B cell (primary cell): ENCODE data around the gene NECTIN1. TPM values are rescaled to one million over a fixed set of nuclear protein-coding genes. Genes with fewer than 3 reads are reported as not detected.

Experiments
- ATAC-seq: fragments of 200-7000 bp; cut with Tn5 transposase; one replicate; pipeline ENCODE4 v1.10.0; 2021; ENCODE audit warnings: low read depth, mild to moderate bottlenecking, moderate number of reproducible peaks, moderate library complexity
- CTCF ChIA-PET: fragments of 350-600 bp; sonication (Branson Sonifier 250); formaldehyde crosslinking; loops from one replicate; lab custom pipeline; 2021; ENCODE audit warnings: antibody characterized with exemption, inconsistent platforms; lab: Charles Lee
- POLR2A ChIA-PET: fragments of 350-600 bp; sonication (Branson Sonifier 250); formaldehyde crosslinking; loops from one replicate; lab custom pipeline; 2021; ENCODE audit warnings: antibody characterized with exemption; lab: Charles Lee
- DNase-seq: peaks from one replicate; pipeline ENCODE4 v3.0.0; 2013
- H2AFZ ChIP-seq: 2 replicates; pipeline ENCODE4 v1.6.1; 2012; ENCODE audit warnings: mild to moderate bottlenecking, low read depth, low read length; ENCODE audit not compliant: insufficient read depth, poor library complexity, severe bottlenecking
- H3K27ac ChIP-seq, 2 donors: 1 replicate in 1 of 2; 2 replicates in 1 of 2; pipeline ENCODE4 v1.5.1; 2012 to 2013; ENCODE audit warnings: low read length in 2 of 2, mild to moderate bottlenecking in 2 of 2, moderate library complexity in 1 of 2
- H3K27me3 ChIP-seq, 4 experiments: fragments of 200-600 bp in 1 of 4; sonication (generic) in 1 of 4; replicated peaks in 1 of 4; 1 replicate in 2 of 4; 2 replicates in 2 of 4; pipeline versions ENCODE4 v1.6.1 to v1.7.0; 2013 to 2016; ENCODE audit warnings: low read length in 3 of 4, mild to moderate bottlenecking in 2 of 4, mixed read lengths in 1 of 4, moderate library complexity in 1 of 4; ENCODE audit not compliant: insufficient read depth in 4 of 4, control insufficient read depth in 3 of 4; ENCODE audit errors: control extremely low read depth in 1 of 4
- H3K36me3 ChIP-seq, 2 experiments: replicated peaks in 1 of 2; 1 replicate in 1 of 2; 2 replicates in 1 of 2; pipeline versions ENCODE4 v1.6.1 to v1.7.1; 2013; ENCODE audit warnings: low read length in 1 of 2; ENCODE audit not compliant: insufficient read depth in 2 of 2, control insufficient read depth in 1 of 2; ENCODE audit errors: control extremely low read depth in 1 of 2, extremely low read depth in 1 of 2
- H3K4me1 ChIP-seq, 2 donors: fragments of 200-600 bp in 1 of 2; sonication (generic) in 1 of 2; 1 replicate in 1 of 2; 2 replicates in 1 of 2; pipeline versions ENCODE4 v1.5.1 to v1.6.1; 2013 to 2017; ENCODE audit warnings: low read length in 2 of 2; ENCODE audit not compliant: control insufficient read depth in 2 of 2, insufficient read depth in 2 of 2
- H3K4me2 ChIP-seq: replicated peaks from 2 replicates; pipeline ENCODE3; 2012; ENCODE audit warnings: mild to moderate bottlenecking, low read depth, low read length; ENCODE audit not compliant: poor library complexity, severe bottlenecking
- H3K4me3 ChIP-seq, 5 experiments: fragments of 200-600 bp in 1 of 5; sonication (generic) in 1 of 5; 1 replicate in 3 of 5; 2 replicates in 2 of 5; pipeline versions ENCODE4 v1.5.1 to v1.7.0; 2011 to 2016; ENCODE audit warnings: low read length in 4 of 5, mild to moderate bottlenecking in 4 of 5, low read depth in 2 of 5, control low read depth in 1 of 5, moderate library complexity in 1 of 5; ENCODE audit not compliant: insufficient read depth in 1 of 5; ENCODE audit errors: control extremely low read depth in 1 of 5, extremely low read depth in 1 of 5
- H3K79me2 ChIP-seq: fragments of 200-600 bp; sonication (generic); one replicate; pipeline ENCODE4 v1.6.0; 2016; ENCODE audit warnings: low read length; ENCODE audit not compliant: control insufficient read depth, insufficient read depth
- H3K9ac ChIP-seq: fragments of 200-600 bp; sonication (generic); 2 replicates; pipeline ENCODE4 v1.6.1; 2017; ENCODE audit warnings: mild to moderate bottlenecking, low read length, moderate library complexity
- H3K9me3 ChIP-seq, 3 donors: one replicate each; pipeline versions ENCODE4 v1.6.1 to v1.7.1; 2013; ENCODE audit warnings: low read length in 2 of 3; ENCODE audit not compliant: control insufficient read depth in 2 of 3, insufficient read depth in 1 of 3; ENCODE audit errors: control extremely low read depth in 1 of 3
- H4K20me1 ChIP-seq: 2 replicates; pipeline ENCODE4 v1.6.0; 2012; ENCODE audit warnings: mild to moderate bottlenecking, low read length; ENCODE audit not compliant: insufficient read depth, control insufficient read depth, poor library complexity, severe bottlenecking
- H3K27ac Mint-ChIP-seq: one replicate; pipeline ENCODE4 v1.8.0; 2021; ENCODE audit warnings: mixed read lengths
- H3K27me3 Mint-ChIP-seq: one replicate; pipeline ENCODE4 v1.8.0; 2021; ENCODE audit warnings: mixed read lengths
- H3K4me1 Mint-ChIP-seq: one replicate; pipeline ENCODE4 v1.8.0; 2021; ENCODE audit warnings: mixed read lengths
- H3K4me3 Mint-ChIP-seq: one replicate; pipeline ENCODE4 v1.8.0; 2021; ENCODE audit warnings: mixed read lengths
- H3K9me3 Mint-ChIP-seq: one replicate; pipeline ENCODE4 v1.8.0; 2022; ENCODE audit warnings: mixed read lengths; ENCODE audit not compliant: insufficient read depth
- CTCF ChIP-seq: fragments of 200-600 bp; IDR thresholded peaks from one replicate; pipeline ENCODE4 v1.8.0; 2022; ENCODE audit warnings: antibody characterized with exemption, mild to moderate bottlenecking
- EZH2 ChIP-seq: IDR thresholded peaks from 2 replicates; pipeline ENCODE4 v1.6.1; 2012; ENCODE audit warnings: borderline replicate concordance, low read depth, mild to moderate bottlenecking, moderate library complexity, low read length; ENCODE audit not compliant: insufficient read depth, poor library complexity, severe bottlenecking
- WGBS: methylation state at CpG from one replicate; pipeline ENCODE4 v1.1.5; 2013; ENCODE audit warnings: missing lambda C conversion rate; ENCODE audit not compliant: insufficient coverage; 5-methylcytosine and 5-hydroxymethylcytosine counted together
- intact Hi-C: fragments of 100-400 bp; cut with micrococcal nuclease; formaldehyde crosslinking; loops from one replicate; pipeline ENCODE4 v1.10.0; 2022
- polyA plus RNA-seq: library from polyadenylated mRNA; depleted of rRNA; stranded (reverse); fragments of >200 nt; gene quantifications from 2 replicates; pipeline ENCODE4 v1.2.3, GENCODE V29; 2012
- total RNA-seq, 2 donors: library from RNA; stranded (reverse); fragments of 120-200 nt in 1 of 2; gene quantifications; 1 replicate in 1 of 2; 2 replicates in 1 of 2; pipeline versions ENCODE4 v1.2.3 to v1.2.4, GENCODE V29; 2013 to 2022

The NECTIN1 gene
- total and polyA plus RNA-seq, 2 donors (not counting 1 experiment from before 2014, with no cell fraction given) = 2.1 to 3.9 TPM

DNA sequence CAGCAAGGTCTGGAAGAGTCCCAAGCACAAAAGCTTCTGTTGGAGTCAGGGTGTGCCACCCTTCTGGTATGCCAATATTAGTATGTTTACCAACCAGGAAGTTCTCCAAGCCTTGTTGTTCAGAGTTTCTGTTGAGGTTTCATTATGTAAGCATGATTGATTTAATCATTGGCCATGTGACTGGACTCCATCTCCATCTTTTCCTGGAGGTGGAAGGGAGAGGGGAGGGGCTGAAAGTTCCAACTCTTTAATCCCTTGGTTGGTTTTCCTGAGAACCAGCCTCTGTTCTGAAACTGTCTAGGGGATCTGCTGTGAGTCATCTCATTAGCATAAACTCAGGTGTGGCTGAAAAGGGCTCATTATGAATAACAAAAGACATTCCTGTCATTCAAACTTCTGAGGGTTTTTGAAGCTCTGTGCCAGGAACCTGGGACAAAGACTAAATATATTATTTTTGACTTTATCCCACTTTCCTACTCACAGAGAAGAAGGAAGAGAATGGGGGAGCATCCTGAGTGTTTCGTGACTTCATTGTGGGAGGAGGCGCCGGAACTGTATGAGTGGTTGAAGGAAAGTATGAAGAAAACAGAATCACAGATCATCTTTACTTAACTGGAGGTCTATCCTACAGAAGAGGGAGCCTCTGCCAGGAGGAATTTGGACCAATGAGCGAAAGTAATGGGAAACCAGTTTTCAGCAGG, 138.2 kb downstream of the NECTIN1 start:
- H3K36me3 ChIP-seq = no peaks in the 10 kb centered on the region
- no peak for DNase-seq
- Mint-ChIP-seq H3K27me3 (peaks cover 22% of the 10 kb centered on the region), H3K9me3 (no peaks in the 10 kb centered on the region), H3K27ac (no peak overlapping the region), H3K4me1 (no peaks in the 10 kb centered on the region), H3K4me3 (no peak overlapping the region)
- POLR2A ChIA-PET = no interaction called here
- CTCF ChIA-PET = no interaction called here
- TF ChIP-seq EZH2 = no peak
- no peak for TF ChIP-seq CTCF
- H3K27me3 ChIP-seq = peaks cover 0 to 14% (median 2%) of the 10 kb centered on the region in 4 experiments
- no peaks in the 10 kb centered on the region for H4K20me1 ChIP-seq
- H3K4me1 ChIP-seq = no peaks in the 10 kb centered on the region
- no peak overlapping the region for H3K4me3 ChIP-seq
- no peak overlapping the region for H2AFZ ChIP-seq
- no peak overlapping the region for H3K9ac ChIP-seq
- intact Hi-C loops = no loop called here
- H3K4me2 ChIP-seq = no peak overlapping the region
- no peaks in the 10 kb centered on the region for H3K79me2 ChIP-seq
- WGBS = 67% methylated on average over 1 of the region's 4 CpGs
- no peak overlapping the region for H3K27ac ChIP-seq
- no peak for ATAC-seq
- H3K9me3 ChIP-seq = peaks cover 0 to 11% (median 4%) of the 10 kb centered on the region in 3 donors

DNA sequence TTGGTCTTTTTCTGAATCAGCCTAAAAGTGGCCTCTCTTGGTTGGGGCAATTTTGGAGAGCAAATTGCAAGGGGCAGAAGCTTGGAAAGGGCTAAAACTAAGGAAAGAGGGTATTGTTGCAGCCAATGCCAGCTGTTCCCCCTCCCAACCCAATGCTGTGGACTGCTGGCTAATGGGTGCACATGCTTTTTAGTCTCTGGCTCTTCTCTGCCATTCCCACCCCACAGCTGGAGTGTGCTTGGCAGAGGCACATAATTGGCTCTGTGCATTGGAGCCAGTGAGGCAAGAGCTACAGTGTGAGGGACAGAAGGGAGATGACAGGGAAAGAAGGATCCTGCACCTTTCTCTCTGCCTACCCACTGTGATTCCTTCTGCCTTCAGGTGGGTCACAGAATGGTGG, 140.0 kb downstream of the NECTIN1 start:
- no peak overlapping the region for H2AFZ ChIP-seq
- H3K27me3 ChIP-seq = peaks cover 0 to 31% (median 9%) of the 10 kb centered on the region in 4 experiments
- ATAC-seq (no peak), DNase-seq (no peak)
- intact Hi-C loops = no loop called here
- peaks cover 11 to 12% of the 10 kb centered on the region in 2 donors for H3K4me1 ChIP-seq
- ChIA-PET POLR2A (no interaction called here), CTCF (no interaction called here)
- H3K4me3 Mint-ChIP-seq = no peak overlapping the region
- peaks cover 9% of the 10 kb centered on the region for H3K4me1 Mint-ChIP-seq
- no peaks in the 10 kb centered on the region for H3K9me3 Mint-ChIP-seq
- no peak overlapping the region for H3K27ac Mint-ChIP-seq
- peaks cover 0 to 18% (median 4%) of the 10 kb centered on the region in 3 donors for H3K9me3 ChIP-seq
- no peaks in the 10 kb centered on the region for H3K36me3 ChIP-seq
- no peaks in the 10 kb centered on the region for H4K20me1 ChIP-seq
- H3K4me3 ChIP-seq = no peak overlapping the region
- no peak overlapping the region for H3K27ac ChIP-seq
- H3K27me3 Mint-ChIP-seq = peaks cover 26% of the 10 kb centered on the region
- no peaks in the 10 kb centered on the region for H3K79me2 ChIP-seq
- H3K4me2 ChIP-seq = no peak overlapping the region
- H3K9ac ChIP-seq = no peak overlapping the region
- TF ChIP-seq CTCF (no peak), EZH2 (no peak)
